A549 treated with DMSO at 1 μM for 4 hours (cell line): Measurements from ENCODE around the gene C20orf144. TPM values are rescaled to one million over a fixed set of nuclear protein-coding genes. Genes with fewer than 3 reads are reported as not detected.

Experiments
- total RNA-seq: library from RNA; stranded (reverse); fragments of 200-300 nt; extraction: Qiagen RNA extraction; gene quantifications from 5 replicates; pipeline ENCODE4 v1.2.3, GENCODE V29; 2022; ENCODE audit warnings: low read depth

The C20orf144 gene
- 0.05 to 0.15 TPM (median 0.10 TPM) in 3 of 5 replicates, not detected in the others for total RNA-seq

DNA sequence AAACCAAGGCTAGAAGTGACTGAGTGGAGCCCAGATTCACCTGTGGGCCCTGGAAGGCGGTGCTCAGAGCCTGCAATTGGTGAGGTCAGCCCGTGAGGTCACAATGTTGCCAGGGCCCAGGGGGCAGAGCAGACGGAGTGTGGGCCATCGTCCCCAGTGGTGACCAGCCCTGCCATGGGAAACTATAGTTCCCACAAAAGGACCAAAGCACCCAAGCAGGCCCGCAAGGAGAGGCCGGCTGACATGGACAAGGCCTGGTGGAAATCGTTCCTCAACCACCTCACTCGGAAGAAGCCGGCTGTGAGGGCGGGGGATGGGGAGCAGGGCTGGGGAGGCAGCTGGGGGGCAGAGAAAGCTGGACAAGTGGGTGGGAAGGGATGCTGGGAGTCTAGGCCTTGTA is at the start of gene C20orf144:
Gene C20orf144 (plus strand): TSS at position 156 of the 400 bp plus-strand sequence. CDS start 19 bp downstream, at position 175.

GRCh38 chr20:33666293-33667244 is 4.4 kb downstream of the C20orf144 start, which contains the start of gene ACTL10:
Gene ACTL10 (plus strand): TSS chr20:33666943. CDS start chr20:33667498, 555 bp downstream.

GRCh38 chr20:33674294-33675135 is 12.4 kb downstream of the C20orf144 start, which contains the start of gene NECAB3:
Gene NECAB3 (minus strand): TSS chr20:33674428. CDS start chr20:33674352, 76 bp downstream.

GRCh38 chr20:33686100-33686983 is 24.2 kb downstream of the C20orf144 start, which contains the start of gene E2F1:
Gene E2F1 (minus strand): TSS chr20:33686385. CDS start chr20:33686264, 121 bp downstream.

Other genes starting within 250 kb of the C20orf144 start
- gene SNTA1, start 218.6 kb upstream of the C20orf144 start, total RNA-seq, result 9.8 to 12.3 TPM (median 10.3 TPM) in 5 replicates
- 5.0 to 7.5 TPM (median 6.5 TPM) in 5 replicates for gene CBFA2T2, start 172.2 kb upstream of the C20orf144 start, total RNA-seq
- gene ACTL10, start 4.6 kb downstream of the C20orf144 start, total RNA-seq, result 0.05 TPM in 1 of 5 replicates, not detected in the others
- 9.9 to 13.4 TPM (median 13.1 TPM) in 5 replicates for gene NECAB3, start 12.1 kb downstream of the C20orf144 start, total RNA-seq
- gene E2F1, start 24.1 kb downstream of the C20orf144 start, total RNA-seq, result 28.9 to 32.1 TPM (median 29.9 TPM) in 5 replicates
- gene PXMP4, start 58.0 kb downstream of the C20orf144 start, total RNA-seq, result 3.8 to 8.1 TPM (median 5.9 TPM) in 5 replicates
- gene ZNF341, start 69.7 kb downstream of the C20orf144 start, total RNA-seq, result 2.5 to 5.1 TPM (median 4.1 TPM) in 5 replicates
- gene CHMP4B, start 149.0 kb downstream of the C20orf144 start, total RNA-seq, result 168 to 185 TPM (median 179 TPM) in 5 replicates